Neural progenitor cell (in vitro differentiated cells): ENCODE measurements around the gene NKAIN2. TPM values are rescaled to one million over a fixed set of nuclear protein-coding genes. Genes with fewer than 3 reads are reported as not detected.

Source experiments
- DNase-seq: peaks from one replicate; pipeline ENCODE4 v3.0.0-alpha.2; 2016; ENCODE audit warnings: low spot score
- H2AFZ ChIP-seq: fragments of 200-600 bp; sonication (generic); replicated peaks from 2 replicates; pipeline ENCODE4 v1.6.1; 2016; ENCODE audit warnings: antibody characterized with exemption
- H3F3A ChIP-seq: fragments of 200-600 bp; sonication (generic); 2 replicates; pipeline ENCODE4 v1.6.1; 2016; ENCODE audit warnings: antibody characterized with exemption, low read depth
- H3K27ac ChIP-seq: fragments of 200-600 bp; sonication (generic); 2 replicates; pipeline ENCODE4 v1.5.1; 2016; ENCODE audit warnings: mild to moderate bottlenecking
- H3K27me3 ChIP-seq: fragments of 200-600 bp; sonication (generic); 2 replicates; pipeline ENCODE4 v1.6.1; 2016; ENCODE audit warnings: mild to moderate bottlenecking, moderate library complexity
- H3K36me3 ChIP-seq: fragments of 200-600 bp; sonication (generic); 2 replicates; pipeline ENCODE4 v1.5.1; 2016
- H3K4me1 ChIP-seq: fragments of 200-600 bp; sonication (generic); 2 replicates; pipeline ENCODE4 v1.6.1; 2016; ENCODE audit warnings: mixed run types
- H3K4me2 ChIP-seq: fragments of 200-600 bp; sonication (generic); 2 replicates; pipeline ENCODE4 v1.6.1; 2016
- H3K4me3 ChIP-seq: fragments of 200-600 bp; sonication (generic); 2 replicates; pipeline ENCODE4 v1.5.1; 2016
- H3K79me2 ChIP-seq: fragments of 200-600 bp; sonication (generic); 2 replicates; pipeline ENCODE4 v1.6.1; 2016; ENCODE audit warnings: low read depth
- H3K9ac ChIP-seq: fragments of 200-600 bp; sonication (generic); 2 replicates; pipeline ENCODE4 v1.6.1; 2016
- H3K9me3 ChIP-seq: fragments of 200-600 bp; sonication (generic); 2 replicates; pipeline ENCODE4 v1.5.1; 2016; ENCODE audit warnings: low read depth
- H4K20me1 ChIP-seq: fragments of 200-600 bp; sonication (generic); 2 replicates; pipeline ENCODE4 v1.6.1; 2016; ENCODE audit warnings: low read depth
- H3K27ac Mint-ChIP-seq: 3 replicates; pipeline ENCODE4 v1.8.0; 2021; ENCODE audit warnings: mixed read lengths
- H3K27me3 Mint-ChIP-seq: 2 replicates; pipeline ENCODE4 v1.8.0; 2022; ENCODE audit warnings: low read depth, mild to moderate bottlenecking, inconsistent platforms, moderate library complexity, mixed read lengths; ENCODE audit not compliant: insufficient read depth
- H3K36me3 Mint-ChIP-seq: 3 replicates; pipeline ENCODE4 v1.8.0; 2021; ENCODE audit warnings: mixed read lengths
- H3K4me1 Mint-ChIP-seq: 3 replicates; pipeline ENCODE4 v1.8.0; 2021; ENCODE audit warnings: mixed read lengths
- H3K4me3 Mint-ChIP-seq: 3 replicates; pipeline ENCODE4 v1.8.0; 2021; ENCODE audit warnings: mild to moderate bottlenecking, moderate library complexity, mixed read lengths
- H3K9me3 Mint-ChIP-seq: 3 replicates; pipeline ENCODE4 v1.8.0; 2020; ENCODE audit warnings: mixed read lengths
- CTCF ChIP-seq: fragments of 200-600 bp; sonication (generic); IDR thresholded peaks from 2 replicates; pipeline ENCODE4 v1.5.1; 2017; ENCODE audit warnings: antibody characterized with exemption, mild to moderate bottlenecking
- EZH2 ChIP-seq: fragments of 200-600 bp; sonication (generic); IDR thresholded peaks from 2 replicates; pipeline ENCODE4 v1.6.1; 2017; ENCODE audit warnings: antibody characterized with exemption, mild to moderate bottlenecking, moderate library complexity
- EZH2phosphoT487 ChIP-seq: fragments of 200-600 bp; sonication (generic); IDR thresholded peaks from 2 replicates; pipeline ENCODE4 v1.6.1; 2017; ENCODE audit warnings: antibody characterized with exemption
- total RNA-seq: library from RNA; depleted of rRNA; stranded (reverse); fragments of >200 nt; gene quantifications from 2 replicates; pipeline ENCODE4 v1.2.3, GENCODE V29; 2015; ENCODE audit warnings: low replicate concordance

NKAIN2 gene
- total RNA-seq, 1 donor from 2014 or later, result 0.45 TPM

- Histone ChIP-seq H3K27me3 (no peaks in the 10 kb centered on the region), H3K4me2 (no peak overlapping the region), H2AFZ (no peak overlapping the region), H3K79me2 (no peaks in the 10 kb centered on the region), H3K36me3 (no peaks in the 10 kb centered on the region), H3K9me3 (no peaks in the 10 kb centered on the region), H4K20me1 (no peaks in the 10 kb centered on the region), H3K27ac (no peak overlapping the region), H3F3A (no peaks in the 10 kb centered on the region), H3K4me1 (peaks cover 8% of the 10 kb centered on the region), H3K4me3 (no peak overlapping the region), H3K9ac (no peak overlapping the region)
- no peak for DNase-seq
- Mint-ChIP-seq H3K27ac (no peak overlapping the region), H3K9me3 (no peaks in the 10 kb centered on the region), H3K27me3 (peaks cover 2% of the 10 kb centered on the region), H3K4me1 (peaks cover 10% of the 10 kb centered on the region), H3K4me3 (no peak overlapping the region), H3K36me3 (no peaks in the 10 kb centered on the region)
- TF ChIP-seq EZH2phosphoT487, result no peak
- TF ChIP-seq CTCF, result no peak
- no peak for TF ChIP-seq EZH2
Observed at GRCh38 chr6:124755321-124755720, 951.7 kb downstream of the NKAIN2 start.

- no peaks in the 10 kb centered on the region for H3F3A ChIP-seq
- no peak overlapping the region for H3K9ac ChIP-seq
- no peaks in the 10 kb centered on the region for H3K36me3 Mint-ChIP-seq
- H3K36me3 ChIP-seq, result no peaks in the 10 kb centered on the region
- H3K79me2 ChIP-seq, result no peaks in the 10 kb centered on the region
- no peaks in the 10 kb centered on the region for H3K27me3 ChIP-seq
- peaks cover 8% of the 10 kb centered on the region for H3K4me1 ChIP-seq
- H2AFZ ChIP-seq, result no peak overlapping the region
- TF ChIP-seq EZH2 (no peak), CTCF (no peak), EZH2phosphoT487 (no peak)
- H3K9me3 ChIP-seq, result no peaks in the 10 kb centered on the region
- no peak overlapping the region for H3K4me3 Mint-ChIP-seq
- H3K4me3 ChIP-seq, result no peak overlapping the region
- no peaks in the 10 kb centered on the region for H4K20me1 ChIP-seq
- H3K27ac Mint-ChIP-seq, result no peak overlapping the region
- peaks cover 2% of the 10 kb centered on the region for H3K27me3 Mint-ChIP-seq
- H3K27ac ChIP-seq, result no peak overlapping the region
- no peak for DNase-seq
- no peak overlapping the region for H3K4me2 ChIP-seq
- no peaks in the 10 kb centered on the region for H3K9me3 Mint-ChIP-seq
- peaks cover 10% of the 10 kb centered on the region for H3K4me1 Mint-ChIP-seq
Observed at GRCh38 chr6:124757560-124757959, 953.9 kb downstream of the NKAIN2 start.

- peaks cover 8% of the 10 kb centered on the region for H3K4me1 ChIP-seq
- no peaks in the 10 kb centered on the region for H3K27me3 ChIP-seq
- no peak overlapping the region for H3K4me3 ChIP-seq
- H3K27ac ChIP-seq, result no peak overlapping the region
- Mint-ChIP-seq H3K4me3 (no peak overlapping the region), H3K27ac (no peak overlapping the region), H3K9me3 (no peaks in the 10 kb centered on the region), H3K27me3 (peaks cover 6% of the 10 kb centered on the region), H3K36me3 (no peaks in the 10 kb centered on the region), H3K4me1 (peaks cover under 1% of the 10 kb centered on the region)
- DNase-seq, result no peak
- H3K9me3 ChIP-seq, result no peaks in the 10 kb centered on the region
- H2AFZ ChIP-seq, result no peak overlapping the region
- no peaks in the 10 kb centered on the region for H4K20me1 ChIP-seq
- TF ChIP-seq EZH2, result no peak
- TF ChIP-seq EZH2phosphoT487, result no peak
- TF ChIP-seq CTCF, result no peak
- H3K9ac ChIP-seq, result no peak overlapping the region
- H3F3A ChIP-seq, result no peaks in the 10 kb centered on the region
- no peak overlapping the region for H3K4me2 ChIP-seq
- no peaks in the 10 kb centered on the region for H3K79me2 ChIP-seq
- no peaks in the 10 kb centered on the region for H3K36me3 ChIP-seq
Observed at GRCh38 chr6:124758663-124759062, 955.0 kb downstream of the NKAIN2 start.

- Mint-ChIP-seq H3K27me3 (peaks cover 8% of the 10 kb centered on the region), H3K36me3 (no peaks in the 10 kb centered on the region), H3K27ac (no peak overlapping the region), H3K4me3 (no peak overlapping the region), H3K9me3 (no peaks in the 10 kb centered on the region), H3K4me1 (peaks cover 5% of the 10 kb centered on the region)
- no peak for TF ChIP-seq CTCF
- TF ChIP-seq EZH2, result no peak
- TF ChIP-seq EZH2phosphoT487, result no peak
- Histone ChIP-seq H3K4me1 (peaks cover 5% of the 10 kb centered on the region), H3F3A (no peaks in the 10 kb centered on the region), H3K4me3 (no peak overlapping the region), H3K27ac (no peak overlapping the region), H3K27me3 (no peaks in the 10 kb centered on the region), H3K36me3 (no peaks in the 10 kb centered on the region), H4K20me1 (no peaks in the 10 kb centered on the region), H3K9me3 (no peaks in the 10 kb centered on the region), H3K79me2 (no peaks in the 10 kb centered on the region), H3K9ac (no peak overlapping the region), H2AFZ (no peak overlapping the region), H3K4me2 (no peak overlapping the region)
- no peak for DNase-seq
Observed at GRCh38 chr6:124765280-124765679, 961.6 kb downstream of the NKAIN2 start.
